IPS-18a (cell line): Measurements from ENCODE around the gene C20orf204.

Experiments
- H3K27ac ChIP-seq: one replicate; pipeline ENCODE4 v1.5.1; 2013; ENCODE audit warnings: low read length
- H3K27me3 ChIP-seq: one replicate; pipeline ENCODE4 v1.6.1; 2013; ENCODE audit warnings: mild to moderate bottlenecking, low read length; ENCODE audit not compliant: control insufficient read depth, insufficient read depth
- H3K36me3 ChIP-seq: one replicate; pipeline ENCODE4 v1.6.1; 2013; ENCODE audit warnings: low read depth, low read length; ENCODE audit not compliant: control insufficient read depth
- H3K4me1 ChIP-seq: one replicate; pipeline ENCODE4 v1.6.1; 2013; ENCODE audit warnings: low read depth, low read length; ENCODE audit not compliant: control insufficient read depth
- H3K4me3 ChIP-seq: one replicate; pipeline ENCODE4 v1.5.1; 2013; ENCODE audit warnings: low read length
- H3K9ac ChIP-seq: one replicate; pipeline ENCODE4 v1.6.1; 2013; ENCODE audit warnings: mild to moderate bottlenecking, low read length, moderate library complexity
- H3K9me3 ChIP-seq: one replicate; pipeline ENCODE4 v1.6.1; 2013; ENCODE audit warnings: low read depth, low read length; ENCODE audit not compliant: control insufficient read depth

The C20orf204 gene

GRCh38 chr20:64015635-64016034, 20.3 kb upstream of the C20orf204 start:
- H3K27me3 ChIP-seq, result no peaks in the 10 kb centered on the region
- no peak overlapping the region for H3K27ac ChIP-seq
- H3K9ac ChIP-seq, result no peak overlapping the region
- no peaks in the 10 kb centered on the region for H3K9me3 ChIP-seq
- no peak overlapping the region for H3K4me3 ChIP-seq
- H3K36me3 ChIP-seq, result peaks cover 54% of the 10 kb centered on the region
- H3K4me1 ChIP-seq, result no peaks in the 10 kb centered on the region

GRCh38 chr20:64021124-64021975, 14.6 kb upstream of the C20orf204 start:
- no peak overlapping the region for H3K27ac ChIP-seq
- H3K4me3 ChIP-seq, result no peak overlapping the region
- H3K27me3 ChIP-seq, result no peaks in the 10 kb centered on the region
- no peaks in the 10 kb centered on the region for H3K4me1 ChIP-seq
- H3K9ac ChIP-seq, result no peak overlapping the region
- no peaks in the 10 kb centered on the region for H3K9me3 ChIP-seq
- peaks cover 56% of the 10 kb centered on the region for H3K36me3 ChIP-seq

- Histone ChIP-seq H3K27ac (no peak overlapping the region), H3K27me3 (no peaks in the 10 kb centered on the region), H3K4me1 (no peaks in the 10 kb centered on the region), H3K36me3 (peaks cover 60% of the 10 kb centered on the region), H3K4me3 (no peak overlapping the region), H3K9me3 (no peaks in the 10 kb centered on the region), H3K9ac (no peak overlapping the region)
These were observed 13.2 kb upstream of the C20orf204 start for GRCh38 chr20:64022671-64023360.

- no peak overlapping the region for H3K27ac ChIP-seq
- H3K27me3 ChIP-seq, result no peaks in the 10 kb centered on the region
- H3K4me1 ChIP-seq, result no peaks in the 10 kb centered on the region
- no peak overlapping the region for H3K9ac ChIP-seq
- H3K4me3 ChIP-seq, result no peak overlapping the region
- no peaks in the 10 kb centered on the region for H3K9me3 ChIP-seq
- peaks cover 62% of the 10 kb centered on the region for H3K36me3 ChIP-seq
These were observed 12.4 kb upstream of the C20orf204 start for GRCh38 chr20:64023361-64024140.

GRCh38 chr20:64024141-64024990, 11.6 kb upstream of the C20orf204 start:
- Histone ChIP-seq H3K9ac (no peak overlapping the region), H3K36me3 (peaks cover 65% of the 10 kb centered on the region), H3K27ac (no peak overlapping the region)

GRCh38 chr20:64025101-64025825, 10.7 kb upstream of the C20orf204 start:
- H3K4me1 ChIP-seq, result no peaks in the 10 kb centered on the region
- H3K36me3 ChIP-seq, result peaks cover 67% of the 10 kb centered on the region

More at GRCh38 chr20:64024141-64024990, 11.6 kb upstream of the C20orf204 start:
- no peaks in the 10 kb centered on the region for H3K9me3 ChIP-seq
- H3K27me3 ChIP-seq, result no peaks in the 10 kb centered on the region
- H3K4me3 ChIP-seq, result no peak overlapping the region
- no peaks in the 10 kb centered on the region for H3K4me1 ChIP-seq

GRCh38 chr20:64025826-64026412, 10.1 kb upstream of the C20orf204 start:
- peaks cover 67% of the 10 kb centered on the region for H3K36me3 ChIP-seq
- no peaks in the 10 kb centered on the region for H3K4me1 ChIP-seq

More at GRCh38 chr20:64025101-64025825, 10.7 kb upstream of the C20orf204 start:
- Histone ChIP-seq H3K9ac (no peak overlapping the region), H3K4me3 (no peak overlapping the region), H3K27me3 (no peaks in the 10 kb centered on the region), H3K9me3 (no peaks in the 10 kb centered on the region), H3K27ac (no peak overlapping the region)

GRCh38 chr20:64027981-64028685, 7.8 kb upstream of the C20orf204 start:
- Histone ChIP-seq H3K9me3 (no peaks in the 10 kb centered on the region), H3K9ac (no peak overlapping the region), H3K27me3 (no peaks in the 10 kb centered on the region), H3K4me3 (no peak overlapping the region), H3K4me1 (no peaks in the 10 kb centered on the region), H3K36me3 (peaks cover 74% of the 10 kb centered on the region), H3K27ac (no peak overlapping the region)

More at GRCh38 chr20:64025826-64026412, 10.1 kb upstream of the C20orf204 start:
- H3K4me3 ChIP-seq, result no peak overlapping the region
- H3K27ac ChIP-seq, result no peak overlapping the region
- no peaks in the 10 kb centered on the region for H3K27me3 ChIP-seq
- no peaks in the 10 kb centered on the region for H3K9me3 ChIP-seq
- no peak overlapping the region for H3K9ac ChIP-seq

GRCh38 chr20:64029293-64030117, 6.5 kb upstream of the C20orf204 start:
- H3K27ac ChIP-seq, result no peak overlapping the region
- no peaks in the 10 kb centered on the region for H3K27me3 ChIP-seq
- no peak overlapping the region for H3K9ac ChIP-seq
- H3K4me1 ChIP-seq, result no peaks in the 10 kb centered on the region
- H3K9me3 ChIP-seq, result no peaks in the 10 kb centered on the region
- no peak overlapping the region for H3K4me3 ChIP-seq
- peaks cover 66% of the 10 kb centered on the region for H3K36me3 ChIP-seq
